ENCODE measurements around the gene ELP1.
"Not testable (repeated sequence)": the region's sequence is repeated elsewhere in the genome, so short reads cannot be mapped to it uniquely, and the experiment has no call there.

ELP1 gene

DNA sequence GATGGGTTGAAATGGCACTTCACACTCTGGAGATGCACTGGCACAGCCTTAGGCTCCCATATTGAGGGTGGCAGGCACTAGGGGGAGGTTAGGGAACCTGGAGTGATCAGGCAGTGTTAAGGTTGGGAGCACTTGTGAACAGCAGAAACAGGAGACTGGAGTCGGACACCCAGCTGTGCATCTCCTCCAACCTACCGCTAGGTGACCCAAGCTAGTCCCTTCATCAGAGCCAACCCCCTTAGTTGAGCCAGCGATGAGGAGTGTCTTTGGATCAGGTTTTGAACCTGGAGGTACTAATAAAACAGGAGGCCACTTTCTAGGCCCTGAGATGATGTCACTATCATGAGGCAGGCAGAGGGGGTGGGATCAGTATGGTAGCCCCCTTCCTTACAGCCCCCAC lies 79.8 kb downstream of the ELP1 start:
- no peak for DNase-seq (ENCODE audit: low read depth)

DNA sequence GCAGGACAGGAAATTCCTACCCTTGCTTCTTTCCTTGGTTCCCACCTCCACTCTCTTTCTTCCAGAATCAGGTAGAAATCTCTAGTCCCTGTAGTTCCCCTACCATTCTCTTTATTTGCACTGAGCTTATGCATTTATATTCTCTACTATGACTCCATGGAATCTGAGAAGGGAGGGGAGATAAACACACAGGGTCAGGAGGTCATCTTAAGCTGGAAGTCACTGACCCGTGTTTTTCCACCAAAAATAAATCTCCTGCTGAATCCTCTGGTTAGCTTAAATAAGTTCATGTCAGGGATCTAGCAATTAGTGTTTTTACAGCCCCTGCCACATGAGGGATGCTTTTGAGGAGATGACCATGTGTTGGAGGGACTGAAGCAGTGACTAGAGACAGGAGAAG lies 81.8 kb downstream of the ELP1 start:
- no peak for DNase-seq (ENCODE audit: low read depth)

DNA sequence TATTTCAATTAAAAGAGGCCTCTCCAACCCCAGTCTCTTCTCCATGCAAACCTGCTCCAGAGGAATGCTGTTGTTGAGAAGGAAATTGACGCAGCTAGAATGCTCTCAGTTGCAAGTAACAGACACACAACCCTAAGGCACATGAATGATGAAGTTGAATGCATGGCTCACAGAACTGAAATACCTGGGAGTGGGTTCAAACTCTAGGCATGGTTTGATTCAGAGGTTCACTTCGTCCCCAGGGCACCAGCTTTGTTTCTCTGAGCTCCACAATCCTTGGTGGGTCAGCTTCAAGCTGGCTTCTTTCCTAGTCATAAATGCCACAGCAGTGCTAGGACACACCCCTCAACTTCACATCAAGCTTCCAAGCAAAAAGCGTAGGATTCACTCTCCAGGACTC lies 82.8 kb downstream of the ELP1 start:
- DNase-seq (ENCODE audit: low read depth) = no peak

DNA sequence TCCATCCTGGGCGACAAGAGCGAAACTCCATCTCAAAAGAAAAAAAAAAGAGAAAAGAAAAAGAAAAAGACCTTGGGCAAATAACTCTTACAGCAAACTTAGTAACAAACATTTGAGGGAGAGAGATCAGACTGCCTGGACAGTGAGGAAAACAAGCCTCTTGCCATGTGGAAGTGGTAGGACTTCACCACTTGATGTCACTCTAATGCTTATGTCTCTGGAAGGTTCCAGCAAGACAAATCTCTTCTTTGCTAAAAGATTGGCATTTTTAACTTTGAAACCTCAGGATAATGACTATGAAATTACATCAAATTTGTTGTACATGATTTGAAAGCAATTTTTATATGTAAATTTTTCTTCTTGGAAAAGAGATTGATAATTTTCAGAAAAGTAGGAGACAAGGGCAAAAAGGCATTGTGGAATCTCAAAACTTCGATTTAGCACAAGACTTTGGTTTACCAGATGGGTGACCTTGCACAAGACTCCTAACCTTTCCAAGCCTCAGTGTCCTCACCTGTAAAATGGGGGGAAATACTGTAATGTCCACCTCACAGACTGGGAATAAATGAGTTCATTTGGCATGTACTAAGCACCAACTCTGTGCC lies 83.5 kb downstream of the ELP1 start:
- no peak for DNase-seq (ENCODE audit: low read depth)

DNA sequence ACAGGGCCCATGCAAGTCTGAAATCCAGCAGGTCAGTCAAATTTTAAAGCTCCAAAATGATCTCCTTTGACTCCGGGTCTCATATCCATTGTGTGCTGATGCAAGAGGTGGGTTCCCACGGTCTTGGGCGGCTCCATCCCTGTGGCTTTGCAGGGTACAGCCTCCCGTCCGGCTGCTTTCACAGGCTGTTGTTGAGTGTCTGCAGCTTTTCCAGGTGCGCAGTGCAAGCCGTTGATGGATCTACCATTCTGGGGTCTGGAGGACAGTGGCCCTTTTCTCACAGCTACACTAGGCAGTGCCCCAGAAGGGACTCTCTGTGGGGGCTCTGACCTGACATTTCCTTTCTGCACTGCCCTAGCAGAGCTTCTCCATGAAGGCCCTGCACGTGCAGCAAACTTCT lies 85.6 kb downstream of the ELP1 start:
- DNase-seq (ENCODE audit: low read depth) = not testable (repeated sequence)

DNA sequence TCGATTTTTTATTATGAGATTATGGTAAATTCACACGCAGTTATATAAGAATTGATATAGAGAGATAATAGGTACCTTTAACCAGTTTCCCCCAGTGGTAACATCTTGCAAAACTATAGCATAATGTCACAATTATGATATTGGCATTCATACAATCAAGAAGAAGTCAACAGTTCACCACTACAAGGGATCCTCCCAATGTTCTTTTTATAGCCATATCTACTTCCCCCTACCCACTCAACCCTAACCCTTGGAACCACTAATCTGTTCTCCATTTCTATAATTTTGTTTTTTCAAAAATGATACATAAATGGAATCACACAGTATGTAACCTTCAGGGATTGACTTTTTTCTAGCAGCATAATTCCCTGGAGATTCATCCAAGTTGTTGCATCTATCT lies 88.0 kb downstream of the ELP1 start:
- DNase-seq (ENCODE audit: low read depth) = no peak

DNA sequence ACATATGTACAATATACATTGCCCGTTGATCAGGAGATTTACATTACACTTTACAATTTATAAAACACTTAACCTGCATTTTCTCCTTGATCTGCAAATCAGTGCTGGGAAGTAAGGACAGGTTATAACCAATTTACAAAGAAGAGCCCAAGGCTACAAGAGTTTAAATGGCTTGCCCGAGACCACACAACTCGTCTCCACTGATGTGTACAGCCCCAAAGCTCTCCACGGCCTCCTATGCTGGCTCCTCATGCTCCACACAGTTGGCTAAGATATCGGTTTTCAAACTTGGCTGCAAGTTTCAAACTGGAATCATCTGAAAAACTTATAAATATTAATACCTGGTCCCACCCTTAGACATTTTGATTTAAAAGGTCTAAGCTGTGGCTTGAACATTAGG lies 88.4 kb downstream of the ELP1 start:
- DNase-seq (ENCODE audit: low read depth) = no peak

DNA sequence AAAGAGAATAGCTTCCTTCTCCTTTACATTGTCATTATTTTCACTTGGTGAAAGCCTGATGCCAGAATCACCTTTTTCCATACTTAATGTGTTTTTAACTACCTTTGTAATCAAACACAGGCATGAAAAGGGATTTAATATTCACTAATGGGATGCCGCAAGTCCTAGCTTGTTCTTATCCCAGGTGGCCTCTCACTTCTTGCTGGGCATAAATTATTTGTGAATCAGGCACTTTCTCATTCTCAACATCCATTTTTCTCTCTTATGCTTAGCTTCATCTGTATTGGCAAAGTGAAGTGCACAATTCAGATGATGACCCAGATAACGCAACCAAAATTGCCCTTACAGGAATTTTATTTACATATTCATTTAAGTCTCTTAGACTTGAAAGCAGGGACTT lies 89.1 kb downstream of the ELP1 start:
- DNase-seq (ENCODE audit: low read depth) = no peak

DNA sequence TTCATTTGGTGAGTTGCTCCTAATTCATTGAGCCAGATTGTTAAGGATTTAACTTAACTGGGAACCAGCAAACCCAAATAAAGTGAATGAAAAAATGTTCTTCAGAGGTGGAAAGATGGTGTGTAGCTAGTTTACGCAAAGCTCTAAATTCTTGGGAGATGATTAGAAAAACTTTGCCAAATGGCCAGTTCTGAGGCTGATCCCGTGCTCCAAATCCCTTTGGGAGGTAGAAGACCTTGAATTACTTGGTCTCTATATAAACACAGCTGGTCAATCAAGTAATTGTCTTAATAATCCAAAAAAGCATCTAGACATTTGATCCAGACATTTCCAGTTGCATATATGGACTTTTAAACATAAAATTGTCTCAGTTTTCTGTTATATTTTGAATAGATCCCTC lies 89.5 kb downstream of the ELP1 start:
- no peak for DNase-seq (ENCODE audit: low read depth)

DNA sequence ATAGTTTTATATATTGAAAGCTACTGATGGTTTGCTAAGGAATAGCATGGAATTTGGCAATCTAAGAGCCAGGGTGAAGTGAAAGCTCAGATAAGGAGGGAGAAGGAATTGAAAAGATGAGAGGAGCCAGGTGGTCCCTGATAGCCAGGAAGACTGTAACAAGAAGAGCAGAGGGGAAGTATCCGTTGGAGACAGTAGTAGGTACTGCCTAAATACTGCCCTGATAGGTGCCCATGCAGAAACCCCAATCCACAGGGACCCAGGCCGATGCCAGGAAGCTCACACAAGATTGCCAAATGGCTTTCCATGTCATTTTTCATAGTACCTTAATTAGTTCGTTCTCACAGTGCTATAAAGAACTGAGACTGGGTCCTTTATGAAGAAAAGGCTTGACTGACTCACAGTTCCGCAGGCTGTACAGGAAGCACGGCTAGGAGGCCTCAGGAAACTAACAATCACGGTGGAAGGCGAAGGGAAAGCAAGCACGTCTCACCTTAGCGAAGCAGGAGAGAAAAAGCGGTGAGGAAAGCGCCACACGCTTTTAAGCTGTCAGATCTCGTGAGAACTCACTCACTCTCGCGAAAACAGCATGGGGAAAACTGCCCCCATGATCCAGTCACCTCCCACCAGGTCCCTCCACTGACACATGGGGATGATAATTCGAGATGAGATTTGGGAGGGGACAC lies 91.2 kb downstream of the ELP1 start:
- DNase-seq (ENCODE audit: low read depth) = no peak

DNA sequence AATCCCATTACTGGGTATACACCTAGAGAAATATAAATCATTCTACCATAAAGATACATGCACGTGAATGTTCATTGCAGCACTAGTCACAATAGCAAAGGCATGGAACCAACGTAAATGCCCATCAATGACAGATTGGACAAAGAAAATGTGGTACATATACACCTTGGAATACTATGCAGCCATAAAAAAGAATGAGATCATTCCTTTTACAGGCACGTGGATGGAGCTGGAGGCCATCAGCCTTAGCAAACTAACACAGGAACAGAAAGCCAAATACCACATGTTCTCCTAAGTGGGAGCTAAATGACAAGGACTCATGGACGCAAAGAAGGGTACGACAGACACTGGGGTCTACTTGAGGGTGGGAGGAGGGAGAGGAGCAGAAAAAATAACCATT lies 94.4 kb downstream of the ELP1 start:
- not testable (repeated sequence) for DNase-seq (ENCODE audit: low read depth)

DNA sequence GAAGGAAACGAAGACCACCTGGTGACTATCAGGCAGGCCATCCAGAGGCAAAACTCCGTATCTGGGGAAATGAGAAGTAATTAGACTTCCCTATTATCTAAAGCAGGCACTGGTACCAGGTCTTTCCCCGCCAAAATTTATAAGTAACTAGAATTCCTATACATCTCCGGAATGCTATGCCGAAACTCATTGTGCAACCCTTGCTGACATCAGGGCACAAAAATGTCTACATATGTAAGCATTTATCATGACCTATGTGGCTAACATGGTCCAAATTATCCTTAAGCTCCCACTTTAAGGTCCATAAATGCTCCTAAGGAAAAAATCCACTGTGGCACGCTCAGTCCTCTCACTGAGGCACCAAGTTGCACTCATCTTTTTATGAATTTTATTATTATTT lies 95.9 kb downstream of the ELP1 start:
- no peak for DNase-seq (ENCODE audit: low read depth)

DNA sequence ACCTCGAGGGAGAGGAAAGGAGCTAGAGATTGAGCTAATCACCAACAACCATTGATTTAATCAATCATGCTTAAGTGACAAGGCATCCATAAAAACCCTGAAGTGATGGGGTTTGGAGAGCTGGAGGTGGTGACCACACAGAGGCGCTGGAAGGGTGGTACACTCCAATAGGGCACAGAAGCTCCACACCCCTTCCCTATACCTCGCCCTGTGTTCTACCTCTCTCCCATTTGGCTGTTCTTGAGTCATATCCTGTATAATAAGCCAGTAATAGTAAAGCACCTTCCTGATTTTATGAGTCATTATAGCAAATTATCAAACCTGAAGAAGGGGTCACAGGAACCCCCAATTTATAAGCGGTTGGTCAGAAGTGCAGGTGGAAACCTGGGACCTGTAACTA lies 96.4 kb downstream of the ELP1 start:
- no peak for DNase-seq (ENCODE audit: low read depth)

DNA sequence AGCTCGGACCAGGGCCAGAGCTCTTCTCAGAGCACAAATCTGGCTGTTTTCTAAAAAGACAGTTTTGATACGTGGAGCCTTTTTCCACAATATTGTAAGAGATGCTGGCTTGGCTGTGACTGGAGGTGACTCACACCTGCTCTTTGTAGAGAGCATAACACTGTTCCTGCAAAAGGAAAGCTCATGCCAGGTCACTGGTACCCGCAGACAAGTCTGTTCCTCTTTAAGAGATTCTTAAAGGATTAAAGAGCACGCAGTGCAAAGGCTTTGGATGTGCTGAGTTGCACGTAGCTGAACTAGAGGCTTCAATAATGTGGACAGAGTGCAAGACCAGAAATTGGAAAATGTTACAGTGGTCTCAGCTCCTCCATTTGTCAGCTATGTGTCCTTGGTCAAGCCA lies 97.1 kb downstream of the ELP1 start:
- DNase-seq (ENCODE audit: low read depth) = no peak

DNA sequence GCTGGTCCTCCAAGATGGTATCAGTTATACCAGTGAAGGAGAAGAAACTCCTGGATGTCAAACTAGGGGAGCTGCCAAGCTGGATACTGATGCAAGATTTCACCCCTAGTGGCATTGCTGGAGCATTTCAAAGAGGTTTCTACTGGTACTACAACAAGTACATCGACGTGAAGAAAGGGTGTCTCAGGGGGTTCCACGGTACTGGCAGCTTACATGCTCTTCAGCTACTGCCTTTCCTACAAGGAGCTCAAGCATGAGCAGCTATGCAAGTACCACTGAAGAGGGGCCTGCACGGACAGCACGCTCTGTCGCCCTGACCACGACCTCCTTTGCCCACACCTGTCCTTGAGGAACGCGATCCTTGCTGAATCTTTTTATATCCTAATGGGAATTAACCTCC lies 97.6 kb downstream of the ELP1 start:
- DNase-seq (ENCODE audit: low read depth) = no peak

DNA sequence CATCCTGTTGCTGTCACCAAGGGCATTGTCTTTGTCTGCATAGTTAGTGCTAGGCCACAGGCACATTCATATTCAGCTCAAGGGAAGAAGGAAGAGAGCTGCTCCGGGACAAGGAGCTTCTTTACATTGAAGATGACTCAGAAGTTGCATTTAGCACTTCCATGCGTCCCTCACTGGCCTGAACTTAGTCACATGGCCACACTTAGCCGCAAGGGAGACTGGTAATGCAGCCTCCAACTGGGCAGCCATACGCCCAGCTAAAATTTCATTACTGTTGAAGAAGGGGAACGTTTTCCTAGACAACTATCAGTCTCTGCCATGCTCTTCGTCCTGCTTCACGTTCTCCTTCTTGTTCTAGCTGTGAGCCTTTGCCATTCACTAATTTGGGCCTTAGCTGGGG lies 98.1 kb downstream of the ELP1 start:
- no peak for DNase-seq (ENCODE audit: low read depth)

DNA sequence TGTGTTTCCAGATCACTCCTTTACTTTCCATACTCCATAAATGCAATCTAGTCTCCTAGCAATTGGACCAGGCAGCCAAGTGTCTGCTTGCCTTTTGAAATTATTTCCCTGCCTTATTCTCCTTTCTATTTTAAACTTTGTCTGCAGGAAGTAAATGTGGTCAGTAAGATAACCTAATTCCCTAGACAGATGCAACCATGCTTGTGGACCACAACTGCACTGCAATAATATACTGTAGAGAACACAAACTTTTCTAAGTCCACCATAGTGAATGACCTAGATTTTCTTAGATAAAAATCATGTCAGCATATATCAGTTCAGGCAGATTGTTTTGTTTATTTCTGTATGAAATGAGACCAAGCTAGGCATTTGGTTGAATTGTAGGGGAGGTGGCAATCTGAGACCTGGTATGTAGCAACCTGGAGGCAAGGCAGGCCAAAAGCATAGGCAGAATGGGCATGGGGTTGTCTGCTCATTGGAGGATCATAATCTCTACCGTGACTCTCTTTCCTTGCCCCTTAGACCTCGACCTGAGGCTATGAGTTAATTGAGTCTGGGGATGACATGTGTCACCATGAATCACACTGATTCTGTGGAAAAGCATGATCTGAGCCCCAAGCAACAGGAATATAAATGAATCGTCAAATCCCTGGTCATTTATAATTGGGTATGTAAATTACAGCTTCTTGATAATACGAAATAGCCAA lies 98.8 kb downstream of the ELP1 start:
- no peak for DNase-seq (ENCODE audit: low read depth)

DNA sequence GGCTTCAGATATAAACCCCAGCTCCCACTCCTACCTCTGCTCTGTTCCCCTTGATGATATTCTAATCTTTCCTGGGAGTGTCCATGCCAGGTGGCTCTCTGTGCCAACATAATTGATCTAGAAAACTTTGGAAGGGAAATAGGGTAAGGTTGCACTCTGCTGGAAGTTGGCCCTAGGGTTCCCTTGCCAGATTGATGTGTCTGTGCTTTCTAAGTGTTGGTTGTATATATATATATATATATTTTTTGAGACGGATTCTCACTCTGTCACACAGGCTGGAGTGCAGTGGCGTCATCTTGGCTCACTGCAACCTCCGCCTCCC lies 101.8 kb downstream of the ELP1 start:
- DNase-seq (ENCODE audit: low read depth) = no peak

DNA sequence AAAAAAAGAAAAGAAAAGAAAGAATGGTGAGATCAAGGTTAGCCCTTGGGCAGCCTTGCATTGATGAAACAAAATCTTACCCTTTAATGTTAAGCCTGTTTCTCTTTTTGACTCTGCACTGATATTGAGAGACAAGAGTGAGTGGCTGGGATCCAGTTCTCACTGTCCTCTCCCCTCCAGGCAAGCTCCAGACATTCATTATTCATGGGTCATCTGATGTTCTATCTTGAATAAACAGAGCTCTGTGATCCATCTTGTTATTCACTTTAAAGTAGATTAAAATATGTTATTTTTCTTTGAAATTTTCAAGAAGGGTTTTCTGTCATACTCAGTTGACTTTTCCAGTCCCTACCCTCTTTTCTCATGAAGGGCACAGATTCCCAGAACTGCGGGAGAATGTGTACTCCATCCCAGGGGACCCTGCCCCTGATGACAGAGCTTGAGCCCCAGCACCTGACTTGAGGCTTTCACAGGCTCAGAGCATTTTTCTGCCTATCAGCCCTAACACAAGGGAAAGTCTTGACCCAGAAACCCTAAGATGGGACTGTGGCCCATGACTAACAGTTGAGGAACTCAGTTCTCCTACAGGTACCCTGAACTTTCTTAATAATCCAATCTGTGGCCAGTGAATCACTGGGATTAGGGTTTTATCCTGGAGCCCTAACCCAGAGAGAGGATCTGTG lies 102.3 kb downstream of the ELP1 start:
- no peak for DNase-seq (ENCODE audit: low read depth)

DNA sequence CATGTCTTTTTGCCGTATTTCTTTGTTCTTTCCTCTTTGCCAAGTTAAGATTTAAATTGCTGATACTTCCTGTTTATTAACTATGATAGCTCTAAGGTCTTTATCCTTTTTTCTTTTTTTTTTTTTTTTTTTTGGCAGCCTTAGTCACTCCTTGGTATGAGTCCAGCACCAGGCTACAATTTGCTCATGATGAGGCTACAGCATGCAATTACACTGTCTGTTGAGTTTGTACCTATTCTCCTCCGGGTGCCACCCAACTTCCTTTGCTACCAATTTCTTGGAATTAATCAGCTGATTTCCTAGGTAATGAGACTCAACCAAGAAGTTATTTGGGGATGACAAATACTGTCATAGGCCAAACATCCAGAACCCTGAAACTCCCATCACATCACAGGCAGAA lies 103.7 kb downstream of the ELP1 start:
- no peak for DNase-seq (ENCODE audit: low read depth)

DNA sequence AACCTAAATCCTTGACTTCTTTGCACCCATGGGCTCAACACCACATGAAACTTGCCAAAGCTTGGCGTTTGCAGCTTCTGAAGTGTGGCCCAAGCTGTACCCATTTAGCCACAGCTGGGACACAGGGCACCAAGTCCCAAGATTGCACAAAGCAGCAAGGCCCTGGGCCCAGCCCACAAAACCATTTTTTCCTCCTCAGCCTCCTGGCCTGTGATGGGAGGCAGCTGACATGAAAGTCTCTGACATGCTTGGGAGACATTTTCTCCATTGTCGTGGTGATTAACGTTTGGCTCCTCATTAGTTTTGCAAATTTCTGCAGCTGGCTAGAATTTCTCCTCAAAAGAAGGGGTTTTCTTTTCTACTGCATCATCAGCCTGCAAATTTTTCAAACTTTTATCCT lies 110.1 kb downstream of the ELP1 start:
- DNase-seq (ENCODE audit: low read depth) = no peak
